ENCODE results near the gene FSCN2.
A peak's percentile ranks its signal among the peaks of the same experiment; 100 is the strongest.

The FSCN2 gene

GRCh38 chr17:81557276-81558114 lies 29.3 kb downstream of the FSCN2 start:
- no peak for DNase-seq (ENCODE audit: low read depth)

DNA sequence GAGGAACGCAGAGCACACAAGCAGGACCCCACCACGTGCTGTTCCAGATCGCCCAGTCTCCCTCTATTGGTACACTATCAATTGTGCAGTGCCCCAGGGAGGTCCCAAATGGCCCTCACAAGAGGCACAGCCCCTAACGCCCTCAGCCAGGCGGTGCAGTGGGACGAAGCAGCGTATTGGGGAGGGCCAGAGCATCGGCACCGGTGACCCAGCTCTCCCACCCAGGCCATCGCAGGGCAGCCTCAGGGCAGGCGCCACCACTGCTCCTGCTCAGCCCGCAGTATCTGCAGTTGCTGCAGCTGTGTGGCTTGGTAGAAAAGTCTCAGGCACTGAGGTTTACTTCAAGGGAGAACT lies 29.9 kb downstream of the FSCN2 start:
- no peak for DNase-seq (ENCODE audit: low read depth)

DNA sequence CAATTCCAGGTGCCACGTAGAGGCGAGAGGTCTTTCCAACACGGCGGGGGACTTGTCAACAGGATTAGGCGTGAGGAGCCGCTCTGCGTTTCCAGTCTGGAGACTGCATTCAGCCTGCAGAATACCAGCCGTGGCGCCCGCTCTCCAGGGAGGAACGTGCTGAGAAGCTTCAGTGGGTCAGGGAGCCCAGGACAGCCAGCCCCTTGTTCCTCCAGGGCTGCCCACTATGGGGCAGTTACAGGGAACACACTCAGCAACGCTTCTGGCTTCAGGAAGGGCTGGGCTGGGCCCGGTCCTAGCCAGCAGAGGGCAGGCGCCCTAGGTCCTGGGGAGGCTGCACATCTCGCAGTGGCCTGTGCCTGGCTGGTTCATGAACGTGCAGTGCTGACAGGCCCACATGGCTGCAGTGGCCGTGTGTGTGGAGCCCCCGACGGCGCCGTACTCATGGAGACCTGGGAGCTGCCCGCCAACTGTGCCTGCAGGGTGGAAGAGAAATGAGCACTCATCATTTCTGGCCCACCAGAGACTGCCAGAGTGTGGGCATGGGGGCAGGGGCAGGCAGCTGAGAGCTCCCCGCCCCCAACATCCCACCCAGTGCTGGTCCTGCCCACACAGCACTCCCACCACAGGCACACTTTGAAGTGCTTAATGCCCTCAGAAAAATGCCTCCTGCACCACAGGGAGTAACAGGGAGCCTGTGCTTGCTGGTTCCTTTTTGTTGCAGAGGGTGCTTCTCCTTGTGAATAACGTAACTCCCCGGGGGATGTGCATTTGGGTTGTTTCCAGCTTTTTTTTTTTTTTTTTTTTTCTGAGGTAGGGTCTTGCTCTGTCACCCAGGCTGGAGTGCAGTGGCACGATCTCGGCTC lies 31.0 kb downstream of the FSCN2 start:
- peak; percentile 58 for DNase-seq (ENCODE audit: low read depth)

DNA sequence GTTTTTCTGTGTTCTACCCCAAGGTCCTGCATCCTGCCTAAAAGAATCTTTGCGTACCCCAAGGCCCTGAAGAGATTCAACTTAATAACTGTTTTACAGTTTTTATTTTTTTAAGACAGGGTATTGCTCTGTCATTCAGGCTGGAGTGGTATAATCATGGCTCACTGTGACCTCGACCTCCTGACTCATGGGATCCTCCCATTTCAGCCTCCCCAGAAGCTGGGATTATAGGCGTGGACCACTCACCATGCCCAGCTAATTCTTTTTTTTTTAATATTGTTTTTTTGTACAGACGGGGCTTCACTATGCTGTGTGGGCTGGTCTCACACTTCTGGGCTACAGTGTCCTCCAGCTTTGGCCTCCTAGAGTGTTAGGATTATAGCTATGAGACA lies 33.3 kb downstream of the FSCN2 start:
- DNase-seq (ENCODE audit: low read depth): peak; percentile 95

- DNase-seq (ENCODE audit: low read depth): peak; percentile 46
These were observed 35.8 kb downstream of the FSCN2 start for GRCh38 chr17:81563861-81564586.

GRCh38 chr17:81564778-81565177 lies 36.6 kb downstream of the FSCN2 start:
- no peak for DNase-seq (ENCODE audit: low read depth)

GRCh38 chr17:81565231-81565630 lies 37.1 kb downstream of the FSCN2 start:
- DNase-seq (ENCODE audit: low read depth): no peak

DNA sequence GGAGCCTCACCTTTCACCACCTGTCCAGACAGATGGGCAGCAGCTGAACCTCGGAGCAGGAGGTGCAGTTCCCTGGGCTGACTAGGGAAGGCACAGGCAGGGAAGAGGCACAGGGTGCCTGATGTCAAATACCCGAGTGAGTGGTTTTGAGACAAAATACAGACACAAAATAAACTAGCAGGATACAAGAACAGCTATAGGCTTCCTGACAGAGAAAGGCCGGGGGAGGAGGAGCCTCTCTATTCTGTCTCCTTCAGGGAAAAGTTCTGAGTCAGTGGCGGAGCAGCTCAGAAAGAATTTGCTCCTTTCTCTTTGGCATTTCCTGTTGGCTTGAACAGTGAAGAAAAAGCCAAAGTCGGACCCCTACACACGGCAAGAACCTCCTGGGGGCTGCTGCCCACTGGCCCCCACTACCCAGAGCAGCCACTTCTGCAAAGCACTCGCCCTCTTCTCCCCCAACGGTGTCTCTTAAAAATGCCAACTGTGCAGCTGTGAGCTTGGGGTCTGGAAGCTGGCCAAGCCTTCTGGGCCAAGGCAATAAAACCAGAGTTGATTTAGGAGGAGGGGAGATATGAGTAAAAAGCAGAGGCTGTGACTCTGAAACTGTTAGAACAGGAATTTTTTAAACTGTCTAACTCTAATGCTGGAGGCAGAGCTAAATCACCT lies 38.4 kb downstream of the FSCN2 start:
- peak; percentile 97 for DNase-seq (ENCODE audit: low read depth)

GRCh38 chr17:81567191-81567590 lies 39.0 kb downstream of the FSCN2 start:
- no peak for DNase-seq (ENCODE audit: low read depth)

DNA sequence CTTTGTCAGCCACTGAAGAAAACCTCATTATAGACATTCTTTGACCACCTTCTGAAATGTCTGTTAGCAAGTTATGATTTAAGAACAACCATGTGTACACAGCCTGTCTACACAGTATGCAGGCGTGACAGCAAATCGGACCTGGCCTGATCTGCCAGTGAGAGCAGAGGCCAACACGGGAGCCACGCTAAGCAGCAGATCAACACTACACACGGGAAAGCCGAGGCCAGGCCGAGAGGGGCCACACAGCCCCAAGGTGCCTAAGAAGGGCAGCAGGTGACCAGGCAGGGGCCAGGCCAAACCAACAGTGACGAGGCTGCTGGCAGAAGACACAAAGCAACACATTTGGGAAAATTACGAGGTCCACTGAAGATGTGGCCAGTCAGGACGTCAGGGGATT lies 40.2 kb downstream of the FSCN2 start:
- no peak for DNase-seq (ENCODE audit: low read depth)

GRCh38 chr17:81569986-81570514 lies 41.9 kb downstream of the FSCN2 start:
- no peak for DNase-seq (ENCODE audit: low read depth)

DNA sequence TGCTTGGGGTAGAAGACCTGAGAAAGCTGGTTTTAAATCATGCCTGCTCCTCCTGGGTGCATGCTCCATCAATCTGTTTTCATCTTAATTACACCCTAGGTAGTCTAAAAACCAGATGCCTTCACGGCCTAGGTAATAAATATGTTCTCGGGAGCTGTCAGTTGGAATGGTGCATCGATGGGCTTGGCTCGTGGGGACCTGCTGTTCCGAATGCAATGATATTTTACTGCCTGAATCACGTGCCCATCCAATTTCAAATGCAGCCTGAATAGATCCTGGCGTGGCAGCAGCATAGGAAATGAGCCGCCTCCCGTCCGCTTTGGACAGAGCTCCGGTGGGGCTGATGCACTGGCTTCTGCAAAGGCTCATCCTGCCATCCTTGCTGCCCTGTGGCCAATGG lies 42.8 kb downstream of the FSCN2 start:
- DNase-seq (ENCODE audit: low read depth): no peak

DNA sequence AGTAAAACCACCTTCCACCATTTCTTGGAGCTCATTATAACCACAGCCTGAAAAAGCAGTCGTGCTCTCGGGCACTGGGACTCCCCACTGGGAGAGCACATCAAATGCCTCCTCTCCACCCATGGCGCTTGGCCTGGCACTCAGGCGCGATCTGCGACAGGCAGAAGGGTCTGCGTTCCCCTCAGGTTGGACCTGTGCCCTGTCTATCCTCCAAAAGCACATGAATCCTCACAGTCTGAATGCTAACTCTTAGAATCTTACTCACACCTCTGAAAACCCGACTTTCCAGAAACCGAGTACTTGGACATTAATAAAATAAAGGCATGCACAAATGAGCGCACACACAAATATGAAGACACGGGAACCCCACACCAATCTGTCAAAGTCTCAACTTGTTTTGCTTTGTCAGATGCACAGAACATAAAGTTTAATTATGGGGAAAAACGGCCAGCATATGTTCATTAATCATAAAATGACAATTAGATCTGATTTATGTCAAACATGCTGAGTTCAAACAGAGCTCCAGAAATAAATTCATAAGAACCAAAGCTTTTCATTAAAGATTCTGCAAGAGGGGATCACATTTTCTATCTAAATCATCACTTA lies 44.5 kb downstream of the FSCN2 start:
- DNase-seq (ENCODE audit: low read depth): no peak

- no peak for DNase-seq (ENCODE audit: low read depth)
These were observed 45.8 kb downstream of the FSCN2 start for GRCh38 chr17:81573794-81574642.

- DNase-seq (ENCODE audit: low read depth): no peak
These were observed 46.4 kb downstream of the FSCN2 start for GRCh38 chr17:81574643-81574956.

DNA sequence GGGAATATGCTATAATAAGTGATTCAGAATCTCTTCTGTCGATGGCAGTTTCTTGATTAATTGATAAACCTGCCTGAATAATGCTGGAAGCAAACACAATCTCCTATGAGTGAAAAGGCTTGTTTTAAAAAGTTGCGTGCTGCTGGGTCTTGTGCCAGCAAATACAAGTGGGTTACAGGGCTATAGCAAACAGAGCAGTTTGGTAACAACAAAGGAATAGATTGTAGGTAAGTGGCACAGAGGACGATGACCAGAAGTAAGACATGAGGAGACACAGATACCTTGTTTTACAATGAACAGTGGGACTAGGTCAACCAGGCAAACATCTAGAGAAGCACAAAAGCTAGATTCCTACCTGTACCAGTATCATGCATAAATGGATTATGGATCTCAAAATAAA lies 47.7 kb downstream of the FSCN2 start:
- no peak for DNase-seq (ENCODE audit: low read depth)

DNA sequence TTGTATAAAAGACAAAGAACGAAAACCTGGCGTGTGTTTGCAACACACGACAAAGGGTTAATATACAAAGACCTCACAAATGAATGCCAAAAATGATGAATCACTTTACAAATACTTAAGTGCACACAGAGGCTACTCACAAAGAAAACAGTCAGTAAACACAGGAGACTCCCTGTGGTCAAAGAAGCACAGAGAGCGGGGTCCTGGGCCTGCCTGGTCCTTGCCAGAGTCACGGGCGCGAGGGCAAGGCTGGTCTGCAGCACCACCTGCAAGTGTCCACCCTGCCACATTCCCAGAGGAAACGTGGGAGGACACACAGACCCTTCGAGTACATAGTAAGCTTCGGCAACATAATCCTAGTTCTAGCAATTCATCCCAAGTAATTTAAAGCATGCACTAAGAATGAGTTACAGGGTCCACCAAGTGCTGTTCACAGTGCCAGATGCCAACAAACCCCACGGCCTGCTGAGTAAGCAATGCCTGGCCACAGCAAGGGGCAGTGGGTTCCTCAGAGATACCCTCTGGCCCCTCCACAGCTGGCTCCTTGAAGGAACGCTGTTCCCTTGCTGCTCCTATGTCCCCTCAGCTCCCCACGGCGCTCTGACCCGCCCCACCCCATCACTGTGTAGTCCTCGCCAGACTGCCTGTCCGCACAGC lies 48.6 kb downstream of the FSCN2 start:
- peak; percentile 96 for DNase-seq (ENCODE audit: low read depth)

DNA sequence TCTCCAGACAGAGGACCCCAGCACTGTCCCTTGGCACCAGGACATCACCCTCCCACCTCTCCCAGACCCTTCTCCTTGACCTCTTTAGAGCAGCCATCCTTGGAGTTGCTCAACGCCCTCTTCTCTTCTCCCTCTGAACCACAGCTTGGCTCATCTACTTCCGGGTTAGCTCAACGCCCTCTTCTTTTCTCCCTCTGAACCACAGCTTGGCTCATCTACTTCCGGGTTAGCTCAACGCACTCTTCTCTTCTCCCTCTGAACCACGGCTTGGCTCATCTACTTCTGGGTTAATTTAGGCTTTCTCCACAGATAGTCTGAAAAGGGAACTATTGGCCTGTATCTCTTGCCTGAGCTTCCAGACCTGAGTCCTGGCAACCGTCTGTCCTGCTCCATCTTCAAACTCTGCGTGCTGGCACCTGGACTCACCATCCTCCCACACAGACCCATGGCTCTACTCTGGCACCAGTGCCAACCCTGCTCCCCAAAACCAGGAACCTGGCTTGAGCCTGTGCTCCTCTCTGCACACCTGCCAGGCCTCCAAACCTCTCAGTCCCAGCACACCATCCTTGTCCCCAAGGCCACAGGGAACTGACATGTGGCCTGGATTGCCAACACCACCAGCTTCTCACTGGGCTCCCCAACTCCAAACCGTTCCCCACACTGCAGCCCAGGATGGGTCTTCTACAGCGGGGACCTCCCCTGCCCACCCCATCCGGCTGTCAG lies 49.3 kb downstream of the FSCN2 start:
- peak; percentile 65 for DNase-seq (ENCODE audit: low read depth)

DNA sequence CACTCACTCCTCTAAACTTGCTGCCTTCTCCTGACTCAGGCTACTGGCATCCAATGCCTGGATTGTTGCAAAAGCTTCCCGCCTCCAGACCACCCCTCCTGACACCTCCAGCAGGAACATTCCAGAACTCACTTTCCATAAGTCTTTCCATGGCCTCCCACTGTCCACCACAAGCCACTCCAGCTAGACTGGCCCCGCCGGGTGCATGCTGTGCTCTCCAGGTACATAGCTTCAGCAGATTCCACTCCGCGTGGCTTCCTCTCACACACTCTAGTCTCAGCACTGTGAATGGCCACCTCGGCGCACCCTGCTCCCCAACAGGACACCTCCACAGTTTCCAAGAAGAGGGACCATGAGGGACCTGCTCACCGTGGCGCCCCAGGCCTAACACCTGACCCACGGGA lies 49.9 kb downstream of the FSCN2 start:
- DNase-seq (ENCODE audit: low read depth): peak; percentile 56
